Activated CD4-positive, alpha-beta T cell treated with anti-CD3 and anti-CD28 coated beads, Interleukin-2, amount 50 U/mL, for 4 hours (primary cell): ENCODE data around the gene TCF20.

Experiments
- DNase-seq, 2 experiments: peaks; one replicate each; pipeline ENCODE4 v3.0.0-alpha.2; 2020

TCF20 gene

DNA sequence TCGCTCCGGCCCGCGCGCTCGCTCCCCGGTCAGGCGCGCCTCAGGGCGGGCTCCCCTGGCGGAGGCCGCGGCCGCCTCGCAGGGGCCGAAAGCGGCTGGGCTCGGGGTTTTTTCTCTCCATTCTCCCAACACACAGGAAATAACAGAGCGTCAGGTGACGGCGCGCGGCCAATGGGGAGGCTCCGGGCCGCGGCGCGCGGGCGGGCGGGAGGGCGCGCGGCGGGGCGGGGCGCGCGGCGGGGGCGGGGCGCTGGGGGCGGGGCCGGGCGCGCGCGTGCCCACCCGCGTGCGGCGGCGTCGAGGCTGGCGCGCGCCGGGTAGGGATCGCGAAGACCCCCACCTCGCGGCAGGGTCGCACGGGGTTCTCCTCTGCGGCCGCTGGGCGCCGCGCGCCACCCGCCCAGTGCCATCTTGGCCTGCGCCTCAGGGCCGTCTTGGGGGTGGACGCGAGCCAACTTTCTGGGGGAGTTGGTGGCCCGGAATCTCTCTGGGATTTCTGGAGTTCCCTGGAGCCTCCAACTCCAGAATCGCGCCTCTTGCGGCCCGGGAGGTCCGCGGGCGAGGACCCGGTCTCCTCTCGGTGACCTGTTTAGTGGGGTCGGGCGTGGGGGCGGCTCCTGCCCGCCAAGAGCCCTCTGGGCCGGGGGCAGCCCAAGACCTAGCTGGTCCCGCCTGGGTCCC lies at the start of gene TCF20:
Gene TCF20 (minus strand): TSS at position 144 of the 681 bp plus-strand sequence. CDS start 55,348 bp downstream, outside the sequence.
- peak; percentile 73 to 74 for DNase-seq

DNA sequence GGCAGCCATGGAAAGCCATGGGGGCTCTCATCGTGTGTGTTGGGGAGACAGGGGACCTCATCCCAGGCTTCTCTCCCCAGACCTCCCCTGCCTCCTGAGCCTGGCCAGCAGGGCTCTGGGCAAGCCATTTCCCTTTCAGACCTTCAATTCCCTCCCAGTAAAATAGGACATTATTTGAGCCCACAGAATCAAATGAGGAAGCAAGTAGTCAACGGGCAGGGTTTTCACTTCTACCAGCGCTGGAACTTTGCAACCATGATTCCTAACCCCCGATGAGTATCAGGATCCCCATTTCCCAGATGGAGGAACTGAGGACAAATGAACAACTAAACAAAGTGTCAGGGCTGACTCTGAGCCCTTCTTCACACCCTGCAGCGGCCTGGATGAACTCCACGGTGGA lies 48.9 kb upstream of the TCF20 start:
- no peak for DNase-seq

DNA sequence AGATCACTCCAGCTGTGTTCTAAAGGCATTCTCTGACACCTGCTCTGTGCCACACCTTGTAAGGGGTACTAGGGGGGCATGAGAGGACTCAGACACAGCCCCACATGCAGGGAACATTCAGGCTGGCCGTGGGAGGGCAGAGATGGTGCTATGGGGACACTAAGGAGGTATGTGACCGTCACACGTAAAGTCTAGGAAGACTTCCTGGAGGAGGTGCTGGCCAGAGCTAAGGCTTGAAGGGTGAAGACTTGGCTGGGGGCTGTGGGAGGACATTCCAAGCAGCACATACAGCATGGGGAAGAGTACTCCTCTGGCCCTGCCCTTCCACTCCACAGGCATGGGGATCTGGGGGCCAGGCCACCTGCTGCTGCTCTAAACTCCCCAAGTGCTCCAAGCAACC lies 48.5 kb upstream of the TCF20 start:
- no peak for DNase-seq

DNA sequence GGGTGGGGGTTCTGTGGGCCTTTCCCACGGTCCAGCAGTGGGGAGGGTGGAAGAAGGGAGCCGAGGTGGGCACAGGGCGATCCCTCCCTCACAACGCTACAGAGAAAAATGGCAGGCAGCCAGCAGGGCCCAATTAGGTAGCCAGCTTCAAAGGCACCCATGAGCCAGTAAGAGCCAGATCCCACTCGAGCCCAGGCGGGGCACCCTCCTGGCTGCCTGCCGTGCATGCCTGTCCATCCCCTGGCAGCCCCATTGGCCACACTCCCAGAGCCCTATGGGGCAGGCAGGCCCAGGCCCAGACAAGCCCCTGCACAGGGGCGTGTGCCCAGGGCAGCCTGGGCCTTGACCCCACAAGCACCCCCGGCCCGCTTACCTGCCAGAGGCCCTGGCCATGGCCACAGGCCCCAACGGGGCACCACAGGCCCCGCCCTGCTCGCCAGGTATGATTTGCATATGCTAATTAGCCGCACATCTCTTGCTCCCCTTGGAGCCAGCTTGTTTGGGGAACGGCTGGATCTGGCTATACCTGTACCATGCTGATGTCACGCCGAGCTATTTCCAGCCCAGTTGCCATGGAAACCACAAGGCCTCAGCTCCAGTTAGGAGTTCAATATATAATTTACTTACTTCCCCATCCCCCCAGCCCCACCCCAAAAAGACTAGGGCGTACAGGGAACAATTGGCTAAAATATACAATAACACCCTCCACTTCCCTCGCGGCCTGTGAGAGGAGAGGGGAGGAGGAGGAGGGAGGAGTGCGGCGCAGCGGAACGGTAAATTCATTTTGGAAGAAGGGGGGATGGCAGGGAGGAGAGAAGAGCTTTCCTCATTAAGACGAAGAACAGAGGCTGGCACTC lies 47.5 kb upstream of the TCF20 start:
- DNase-seq: no peak

DNA sequence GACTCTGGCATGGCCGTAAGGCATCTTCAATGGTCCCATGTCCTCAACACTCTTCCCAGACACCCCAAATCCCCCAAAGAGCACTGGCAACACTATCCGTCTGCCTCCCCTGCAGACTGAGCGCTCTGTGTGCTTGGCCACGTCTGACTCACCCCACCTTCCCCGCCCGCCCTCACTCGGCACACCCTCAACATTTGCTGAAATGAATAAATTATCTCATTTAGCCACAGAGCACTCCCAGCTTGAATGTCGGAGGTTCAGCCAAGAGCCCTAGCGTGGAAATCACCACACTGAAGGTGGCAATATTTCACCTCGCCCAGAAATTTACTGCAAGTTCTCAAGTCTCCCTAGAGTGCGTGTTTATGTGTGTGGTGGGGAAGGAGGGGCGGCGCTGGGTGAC lies 46.6 kb upstream of the TCF20 start:
- DNase-seq: peak; percentile 33 to 40

DNA sequence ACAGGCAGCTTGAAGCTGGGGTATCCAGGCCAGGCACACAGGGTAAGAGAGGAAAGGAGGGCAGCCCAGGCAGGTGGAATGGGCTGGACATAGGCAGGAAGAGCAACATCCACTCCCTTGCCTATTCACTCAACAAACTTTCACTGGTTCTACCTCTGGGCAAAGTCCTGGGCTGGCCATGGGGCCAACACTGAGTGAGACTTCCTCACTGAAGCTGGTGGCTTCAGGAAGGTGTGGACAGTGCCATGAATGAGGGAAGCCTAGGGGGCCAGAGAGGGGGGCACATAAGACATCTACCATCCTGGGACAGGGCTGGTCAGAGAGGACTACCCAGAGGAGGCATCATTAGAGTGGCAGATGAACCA lies 44.9 kb upstream of the TCF20 start:
- no peak for DNase-seq

DNA sequence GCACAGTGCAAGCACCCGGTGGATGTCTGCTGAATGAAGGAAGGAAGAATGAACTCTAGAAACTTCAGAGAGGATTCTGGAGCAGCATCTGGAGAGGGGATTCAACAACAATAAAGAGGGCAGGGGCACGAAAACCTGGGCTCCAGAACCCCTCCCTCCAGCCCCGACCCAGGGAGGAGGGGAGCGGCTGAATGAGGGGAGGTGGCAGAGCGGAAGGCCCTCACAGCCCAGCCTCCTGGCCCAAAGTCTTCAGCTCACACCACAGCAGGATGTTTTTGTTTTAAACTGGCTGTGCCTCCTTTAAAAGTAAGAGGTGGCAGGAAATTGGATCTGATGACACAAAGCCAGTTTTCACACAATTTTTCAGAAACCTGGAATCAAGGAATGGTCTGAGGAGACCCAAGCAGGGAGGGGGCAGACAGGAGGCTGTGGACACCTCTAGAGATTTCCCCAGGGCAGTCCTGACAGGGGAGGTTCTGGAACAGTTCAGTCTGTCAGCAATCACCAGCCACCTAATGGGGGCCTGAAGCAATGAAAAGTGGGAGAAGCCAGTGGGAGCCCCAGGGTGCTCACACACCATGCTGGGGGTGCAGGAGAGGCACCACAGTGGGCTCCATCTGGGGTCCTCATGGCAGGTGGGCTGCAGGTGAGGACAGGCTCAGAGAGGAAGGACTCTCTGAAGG lies 44.4 kb upstream of the TCF20 start:
- no peak for DNase-seq

DNA sequence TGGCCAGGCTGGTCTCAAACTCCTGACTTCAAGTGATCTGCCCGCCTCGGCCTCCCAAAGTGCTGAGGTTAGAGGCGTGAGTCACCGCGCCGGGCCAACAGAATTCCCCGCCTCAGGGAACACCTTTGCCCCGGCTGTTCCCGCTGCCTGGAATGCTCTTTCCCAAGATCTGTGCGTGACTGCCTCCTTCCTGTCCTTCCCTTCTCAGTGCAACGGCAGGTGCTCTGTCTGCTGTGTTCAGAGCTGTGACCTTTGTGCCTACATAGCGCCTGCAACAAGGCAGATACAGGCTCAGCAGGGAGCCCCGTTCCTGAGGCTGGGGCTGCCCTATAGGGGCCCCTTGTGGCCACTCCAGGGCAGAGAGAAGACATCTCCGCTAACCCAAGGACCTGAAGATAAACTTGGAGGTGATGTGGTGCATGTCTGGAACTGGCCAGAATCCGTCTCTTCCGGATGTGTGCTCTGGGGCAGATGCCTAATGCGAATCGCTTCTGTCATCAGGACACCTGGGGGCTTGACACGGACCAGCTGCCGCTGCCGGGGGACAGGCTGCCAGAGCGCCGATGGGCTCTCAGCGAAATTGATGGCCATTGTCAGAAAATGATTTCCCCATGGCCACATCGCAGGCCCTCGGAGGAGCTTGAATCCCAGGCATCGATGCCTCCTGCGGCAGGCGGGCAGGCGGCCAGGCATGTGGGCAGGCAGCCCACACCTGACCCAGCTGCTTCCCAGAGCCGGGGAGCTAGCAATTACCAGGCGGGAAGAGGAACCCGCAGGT lies 43.5 kb upstream of the TCF20 start:
- peak; percentile 15 to 33 for DNase-seq

DNA sequence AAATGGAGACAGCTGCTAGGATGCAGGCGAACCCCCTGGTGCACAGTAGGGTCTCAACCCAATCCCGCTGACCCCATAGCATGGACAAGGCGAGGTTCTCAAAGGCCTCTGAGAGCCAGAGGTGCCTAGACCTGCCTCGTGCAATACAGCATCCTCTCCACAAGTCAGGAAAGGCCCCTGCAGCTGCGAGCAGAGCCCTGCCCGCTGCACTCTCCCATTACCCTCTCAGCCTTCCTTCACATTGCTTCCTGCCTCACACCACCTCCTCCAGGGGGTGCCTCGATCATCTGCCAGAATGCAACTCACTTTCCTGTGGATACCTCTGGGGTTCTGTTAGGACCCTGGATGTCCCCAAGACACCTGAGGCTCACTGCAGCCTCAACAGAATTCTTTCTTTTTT lies 42.8 kb upstream of the TCF20 start:
- DNase-seq: no peak

DNA sequence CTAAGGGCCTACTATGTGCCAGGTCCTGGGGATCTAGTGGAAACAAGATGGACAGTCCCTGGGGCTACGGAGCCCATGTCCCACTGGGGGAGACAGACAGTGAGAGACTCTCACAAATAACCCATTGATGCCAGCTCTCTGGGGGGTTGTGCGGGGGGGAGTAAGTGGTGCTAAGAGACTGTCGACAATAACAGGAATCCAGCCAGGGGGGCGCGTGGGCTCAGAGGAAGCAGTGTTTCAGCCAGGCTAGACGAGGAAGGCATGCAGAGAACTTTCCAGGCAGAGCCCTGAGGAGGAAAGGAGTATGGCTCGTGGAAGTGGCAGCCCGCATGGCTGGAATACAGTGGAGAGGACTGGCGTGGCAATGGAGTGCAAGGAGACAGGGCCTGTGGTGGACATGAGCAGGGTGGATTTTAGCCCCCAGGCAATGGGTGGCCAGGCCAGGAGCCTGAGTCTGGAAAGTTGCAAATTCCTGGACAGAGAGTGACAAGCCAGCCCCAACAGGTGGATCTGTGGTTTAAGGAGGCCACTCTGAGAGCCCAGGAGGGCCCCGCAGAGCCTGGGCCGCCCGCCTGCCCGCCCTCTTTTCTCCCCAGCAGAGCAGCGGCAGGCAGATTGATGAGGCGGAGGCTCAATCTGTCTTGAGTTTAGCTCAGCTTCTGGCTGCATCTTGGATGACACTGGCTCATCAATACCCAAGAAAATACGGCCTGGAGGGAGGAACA lies 40.0 kb upstream of the TCF20 start:
- no peak for DNase-seq

DNA sequence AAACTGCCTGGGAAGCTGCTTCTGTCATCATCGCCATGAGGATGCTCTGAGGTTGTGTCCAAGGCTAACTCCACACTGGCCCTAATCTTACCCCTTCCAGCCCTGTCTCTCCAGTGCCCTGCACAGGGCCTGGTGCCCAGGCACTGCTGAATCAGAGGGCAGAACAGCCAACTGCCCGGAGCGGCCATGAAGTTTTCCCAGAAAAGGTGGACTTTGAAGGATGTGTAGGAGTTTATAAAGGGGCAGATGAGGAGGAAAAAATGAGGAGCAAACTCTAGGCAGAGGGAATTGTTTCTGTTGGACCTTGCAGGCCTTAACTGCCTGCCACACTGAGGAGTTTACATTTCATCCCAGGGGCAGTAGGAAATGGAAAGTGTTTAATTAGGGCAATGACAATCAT lies 39.4 kb upstream of the TCF20 start:
- no peak for DNase-seq

DNA sequence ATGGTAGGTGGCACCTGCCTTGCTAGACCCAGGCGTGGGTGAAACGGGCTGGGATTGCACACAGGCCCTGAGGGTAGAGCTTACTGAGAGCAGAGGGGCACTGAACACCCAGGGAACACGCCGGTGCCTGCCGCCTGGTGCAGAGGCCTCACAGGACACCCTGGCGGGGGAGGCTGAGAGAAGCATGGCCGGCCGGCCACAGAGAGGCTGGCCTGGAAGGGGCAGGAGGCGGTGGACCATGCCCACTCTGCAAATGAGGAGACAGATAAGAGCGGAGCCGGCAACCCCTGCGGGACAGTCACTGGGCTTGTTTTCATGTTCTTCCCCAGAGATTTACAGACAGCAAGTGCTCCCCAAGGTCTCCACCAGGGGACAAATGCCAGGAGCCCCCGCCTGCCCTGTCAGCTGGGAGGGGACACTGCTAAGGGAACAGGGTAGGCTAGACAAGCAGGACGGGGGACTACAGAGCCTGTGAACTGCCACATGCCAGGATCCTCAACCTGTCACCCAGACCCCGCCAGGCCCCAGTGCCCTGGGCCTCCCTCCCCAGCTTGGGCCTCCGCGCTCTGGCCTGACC lies 38.5 kb upstream of the TCF20 start:
- no peak for DNase-seq

DNA sequence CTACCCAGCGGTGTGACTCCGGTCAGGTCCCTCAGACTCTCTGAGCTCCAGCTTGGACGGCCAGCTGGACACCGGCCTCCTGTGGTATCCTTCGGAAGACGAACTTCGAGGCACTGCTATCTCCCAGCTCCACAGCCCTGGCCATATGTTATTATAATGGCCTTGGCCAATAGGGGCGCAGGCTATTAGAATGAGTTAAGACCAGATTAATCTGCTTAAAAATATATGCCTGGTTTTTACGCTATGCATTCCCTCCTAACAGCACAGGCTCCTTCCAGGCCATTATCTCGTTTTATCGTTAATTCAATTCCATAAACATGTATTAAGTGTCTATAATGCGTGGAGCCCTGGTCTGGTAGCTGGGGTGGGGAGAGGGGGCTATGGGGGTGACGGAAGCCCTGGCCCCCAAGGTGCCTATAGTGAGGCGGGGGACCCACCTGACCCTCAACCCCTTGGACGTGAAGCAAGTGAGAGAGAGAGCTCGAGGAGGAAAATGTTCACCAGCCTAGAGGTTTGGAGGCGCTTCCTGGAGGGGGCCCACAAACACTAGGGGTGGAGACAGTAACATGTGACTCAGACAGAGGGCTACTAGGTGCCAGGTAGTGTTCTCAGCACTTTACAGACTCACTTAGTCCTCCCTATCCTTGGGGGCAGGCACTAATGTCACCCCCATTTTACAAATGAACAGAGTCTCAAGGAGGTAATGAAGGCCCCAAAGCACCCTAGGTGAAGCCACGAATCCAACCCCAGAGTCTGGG lies 37.5 kb upstream of the TCF20 start:
- DNase-seq: no peak

DNA sequence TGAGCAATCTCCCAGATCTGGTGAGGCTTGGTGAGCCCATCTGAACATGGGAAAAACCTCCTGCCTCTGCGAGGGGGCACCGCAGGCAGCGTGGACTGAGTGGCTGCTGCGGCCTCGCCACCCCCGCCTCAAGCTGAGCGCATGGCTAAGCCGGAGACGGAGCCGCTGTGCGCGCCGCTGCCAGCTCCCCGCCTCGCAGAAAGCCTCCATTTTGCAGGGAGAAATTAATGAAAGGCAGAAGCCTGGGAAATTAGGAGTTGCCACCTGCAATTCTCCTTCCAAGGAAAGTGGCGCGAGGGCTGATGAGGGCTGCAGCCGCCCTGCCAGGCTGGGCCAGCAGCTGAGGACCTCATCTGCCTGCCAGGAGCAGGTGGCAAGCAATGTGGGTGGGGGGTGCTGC lies 35.6 kb upstream of the TCF20 start:
- DNase-seq: no peak

DNA sequence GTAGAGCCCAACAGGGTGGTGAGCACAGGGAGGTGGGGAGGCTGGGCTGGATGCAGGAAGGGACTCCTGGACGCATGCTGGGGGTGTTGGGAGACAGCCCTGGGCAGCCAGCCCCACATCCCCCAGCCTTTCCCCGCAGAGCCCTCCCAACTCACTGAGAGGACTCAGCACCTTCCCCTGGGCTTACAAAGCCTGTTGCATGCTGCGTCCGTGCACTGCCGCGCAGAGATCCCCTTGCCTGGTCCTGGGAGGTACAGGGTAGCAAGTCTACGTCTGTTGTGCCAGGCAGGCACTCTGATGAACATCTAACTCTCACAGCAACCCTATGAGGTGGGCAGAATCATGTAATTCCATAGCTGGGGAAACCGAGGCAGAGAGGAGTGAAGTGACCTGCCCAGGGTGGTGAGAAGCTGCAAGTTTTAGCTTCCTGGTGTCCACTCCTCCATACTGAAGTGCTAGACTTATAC lies 33.9 kb upstream of the TCF20 start:
- no peak for DNase-seq

DNA sequence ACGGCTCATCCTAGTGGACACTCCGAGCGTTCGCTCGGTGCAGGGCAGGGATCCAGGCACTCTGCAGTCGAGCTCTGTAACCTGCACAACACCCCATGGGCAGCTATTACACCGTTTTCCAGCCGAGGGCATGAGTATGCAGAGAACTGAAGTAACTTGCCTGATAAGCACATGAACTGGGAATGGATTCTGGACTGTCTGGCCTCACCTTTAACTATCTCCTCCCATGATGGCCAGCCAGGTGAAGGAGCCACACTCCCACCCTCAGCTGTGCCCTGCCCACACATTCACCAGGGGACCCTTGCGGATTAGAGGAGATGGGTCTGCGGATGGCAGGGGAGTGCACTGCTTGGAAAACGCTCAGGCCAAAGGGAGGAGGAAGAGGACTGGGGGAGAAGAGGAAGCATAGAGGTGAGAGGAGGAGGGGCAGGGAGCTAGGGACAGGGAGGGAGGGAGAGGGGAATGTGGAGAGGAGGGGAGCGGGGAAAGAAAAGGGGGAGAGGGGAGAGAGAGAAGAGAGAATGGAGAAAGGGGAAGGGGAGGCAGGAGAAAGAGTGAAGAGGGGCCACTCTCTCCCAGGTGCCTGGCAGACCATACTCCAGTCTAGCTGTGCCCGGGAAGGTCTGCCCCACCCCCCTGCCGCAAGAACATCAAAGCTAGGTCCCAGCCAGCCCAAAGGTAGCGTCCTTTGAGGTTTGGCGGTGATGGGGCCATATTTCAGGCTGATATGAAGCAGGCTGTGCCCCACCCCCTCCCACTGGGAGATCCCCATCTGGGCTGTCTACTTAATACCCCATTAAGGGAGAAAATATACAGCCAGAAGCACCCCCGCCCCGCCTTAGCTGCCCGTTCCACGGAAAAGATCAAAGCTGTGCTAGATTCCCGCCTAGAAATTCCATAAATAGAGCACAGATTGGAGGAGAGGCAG lies 33.2 kb upstream of the TCF20 start:
- DNase-seq: no peak

DNA sequence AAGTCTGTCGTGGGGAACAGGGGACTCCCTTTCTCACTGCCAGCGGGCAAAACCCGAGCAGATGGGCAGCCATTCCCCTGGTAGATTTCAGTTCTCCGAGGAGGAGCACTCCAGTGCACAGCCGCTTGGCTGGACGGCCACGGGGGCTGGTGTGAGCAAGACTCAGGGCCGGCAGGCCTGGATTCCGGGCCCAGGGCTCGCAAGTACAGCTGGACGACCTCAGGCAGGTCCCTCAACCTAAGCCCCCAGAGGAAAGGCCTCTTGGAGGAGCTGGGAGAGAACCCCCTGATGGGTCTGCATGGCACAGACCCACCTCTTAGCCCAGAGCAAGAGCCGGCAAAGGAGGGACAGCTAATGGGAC lies 31.3 kb upstream of the TCF20 start:
- no peak for DNase-seq

DNA sequence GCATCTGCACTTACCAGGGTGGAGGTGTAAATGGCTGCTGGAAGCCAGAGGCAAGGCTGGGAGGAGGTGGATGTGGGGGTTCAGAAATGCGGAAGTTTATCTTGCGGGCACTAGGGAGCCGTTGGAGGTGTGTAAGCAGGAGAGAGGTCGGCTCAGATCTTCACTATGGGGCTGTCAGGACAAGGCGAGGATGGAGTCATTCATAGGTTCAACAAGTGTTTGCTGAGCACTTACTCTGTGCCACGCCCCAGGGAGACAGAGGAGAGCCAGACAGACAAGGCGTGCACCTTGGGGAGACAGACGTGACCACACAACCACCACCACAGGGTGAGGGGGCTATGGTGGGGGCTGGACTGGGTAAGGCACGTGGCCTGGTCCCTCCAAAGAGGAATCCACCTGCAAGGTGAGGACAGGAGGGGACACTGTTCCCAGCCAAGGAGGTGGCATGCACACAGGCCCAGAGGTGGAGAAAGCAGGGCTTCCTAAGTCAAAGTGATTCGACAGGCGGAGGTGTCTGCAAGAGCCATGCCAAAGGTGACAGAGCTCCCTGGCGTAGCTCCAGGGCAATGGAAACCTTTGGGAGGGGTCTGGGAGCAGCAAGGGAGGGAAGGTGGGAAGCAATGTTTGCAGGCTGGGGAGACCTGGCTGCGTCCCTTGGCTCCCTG lies 30.8 kb upstream of the TCF20 start:
- no peak for DNase-seq
